Activated naive CD4-positive, alpha-beta T cell treated with Interleukin-2 at 50 U/mL for 16 hours (primary cell): Measurements from ENCODE around the gene NIPSNAP3A.
A peak's percentile ranks its signal among the peaks of the same experiment; 100 is the strongest.
"Not testable (repeated sequence)": the region's sequence is repeated elsewhere in the genome, so short reads cannot be mapped to it uniquely, and the experiment has no call there.

Experiments
- DNase-seq: peaks from one replicate; pipeline ENCODE4 v3.0.0-alpha.2; 2020

Gene NIPSNAP3A

GRCh38 chr9:104747565-104748358, at the start of gene NIPSNAP3A:
NIPSNAP3A (plus strand) TSS chr9:104747683; CDS start chr9:104747793, 110 bp downstream.
- peak; percentile 87 for DNase-seq

- no peak for DNase-seq
Observed at GRCh38 chr9:104700306-104700705, 47.2 kb upstream of the NIPSNAP3A start.

- not testable (repeated sequence) for DNase-seq
Observed at GRCh38 chr9:104708737-104709136, 38.7 kb upstream of the NIPSNAP3A start.

GRCh38 chr9:104711604-104712003, 35.9 kb upstream of the NIPSNAP3A start:
- DNase-seq, result no peak

- no peak for DNase-seq
Observed at GRCh38 chr9:104725014-104725413, 22.5 kb upstream of the NIPSNAP3A start.

GRCh38 chr9:104738452-104738851, 9.0 kb upstream of the NIPSNAP3A start:
- no peak for DNase-seq

- no peak for DNase-seq
Observed at GRCh38 chr9:104740621-104741020, 6.9 kb upstream of the NIPSNAP3A start.

- peak; percentile 6 for DNase-seq
Observed at GRCh38 chr9:104743376-104743985, 4.0 kb upstream of the NIPSNAP3A start.

GRCh38 chr9:104745852-104746251, 1.6 kb upstream of the NIPSNAP3A start:
- no peak for DNase-seq

GRCh38 chr9:104746285-104746684, 1.2 kb upstream of the NIPSNAP3A start:
- no peak for DNase-seq

- no peak for DNase-seq
Observed at GRCh38 chr9:104746798-104747197, 685 bp upstream of the NIPSNAP3A start.

- DNase-seq, result no peak
Observed at GRCh38 chr9:104747245-104747564, 278 bp upstream of the NIPSNAP3A start.

- DNase-seq, result no peak
Observed at GRCh38 chr9:104748359-104749031, 1.0 kb downstream of the NIPSNAP3A start.

GRCh38 chr9:104750185-104750767, 2.8 kb downstream of the NIPSNAP3A start:
- no peak for DNase-seq

GRCh38 chr9:104758974-104759373, 11.5 kb downstream of the NIPSNAP3A start:
- DNase-seq, result no peak

GRCh38 chr9:104765138-104765537, 17.7 kb downstream of the NIPSNAP3A start:
- no peak for DNase-seq

GRCh38 chr9:104766025-104766424, 18.5 kb downstream of the NIPSNAP3A start:
- DNase-seq, result no peak

- DNase-seq, result no peak
Observed at GRCh38 chr9:104767507-104767906, 20.0 kb downstream of the NIPSNAP3A start.

- not testable (repeated sequence) for DNase-seq
Observed at GRCh38 chr9:104769029-104769428, 21.5 kb downstream of the NIPSNAP3A start.

GRCh38 chr9:104769655-104770054, 22.2 kb downstream of the NIPSNAP3A start:
- no peak for DNase-seq

- DNase-seq, result no peak
Observed at GRCh38 chr9:104772714-104773510, 25.4 kb downstream of the NIPSNAP3A start.

- no peak for DNase-seq
Observed at GRCh38 chr9:104774132-104774531, 26.6 kb downstream of the NIPSNAP3A start.
